HepG2 (cell line): ENCODE data around the gene ASAP2. TPM values are rescaled to one million over a fixed set of nuclear protein-coding genes. Genes with fewer than 3 reads are reported as not detected.

Experiments
- ATAC-seq: fragments of 200-7000 bp; cut with Tn5 transposase; 3 replicates; pipeline ENCODE4 v1.9.1; 2020; ENCODE audit warnings: mild to moderate bottlenecking, moderate library complexity
- BruUV-seq: library from RNA; stranded (reverse); fragments of 400-500 nt; replicated peaks from 2 replicates; lab custom pipeline; 2021; lab: Mats Ljungman, UMichigan
- CTCF ChIA-PET: fragments of 300-600 bp; formaldehyde crosslinking; extraction: SDS; loops from one replicate; lab custom pipeline; 2021; ENCODE audit warnings: low total read pairs, inconsistent platforms, low intra/inter-chr PET ratio; lab: Yijun Ruan, JAX
- POLR2A ChIA-PET: fragments of 350-600 bp; sonication (Branson Sonifier 250); formaldehyde crosslinking; loops from one replicate; lab custom pipeline; 2020; ENCODE audit warnings: antibody characterized with exemption, inconsistent platforms; lab: Yijun Ruan, JAX
- DNase-seq: peaks from one replicate; pipeline ENCODE4 v3.0.0-alpha.2; 2015; ENCODE audit warnings: low spot score
- FAIRE-seq: peaks from 3 replicates; lab custom pipeline; 2011; peaks lifted over from hg19 to GRCh38; lab: Jason Lieb, UNC
- H2AFZ ChIP-seq: one replicate; pipeline ENCODE4 v1.6.1; 2011; ENCODE audit warnings: low read length, inconsistent platforms
- H3K27ac ChIP-seq: fragments of 300-600 bp; 3 replicates; pipeline ENCODE4 v1.8.0; 2011; ENCODE audit warnings: mixed run types, mild to moderate bottlenecking, mixed read lengths, low read length, inconsistent platforms; ENCODE audit not compliant: insufficient read depth; ENCODE audit errors: extremely low read length
- H3K27me3 ChIP-seq, 2 experiments: fragments of 200-600 bp in 1 of 2; 2 replicates in 1 of 2; 3 replicates in 1 of 2; pipeline versions ENCODE4 v1.6.0 to v1.8.0; 2011; ENCODE audit warnings: low read length in 2 of 2, mild to moderate bottlenecking in 2 of 2, moderate library complexity in 2 of 2, inconsistent platforms in 1 of 2; ENCODE audit not compliant: insufficient read depth in 2 of 2, control insufficient read depth in 1 of 2
- H3K36me3 ChIP-seq, 2 experiments: fragments of 200-600 bp in 1 of 2; replicated peaks in 1 of 2; 2 replicates in 1 of 2; 3 replicates in 1 of 2; pipeline versions ENCODE4 v1.5.1 to v1.8.0; 2011; ENCODE audit warnings: low read length in 2 of 2, inconsistent platforms in 1 of 2; ENCODE audit not compliant: insufficient read depth in 2 of 2, control insufficient read depth in 1 of 2
- H3K4me1 ChIP-seq: 2 replicates; pipeline ENCODE4 v1.5.1; 2012; ENCODE audit warnings: low read length, inconsistent platforms; ENCODE audit not compliant: insufficient read depth
- H3K4me2 ChIP-seq: 2 replicates; pipeline ENCODE4 v1.6.0; 2011; ENCODE audit warnings: low read depth, low read length, inconsistent platforms
- H3K4me3 ChIP-seq, 3 experiments: fragments of 200-600 bp in 1 of 3; sonication (generic), shearing (Covaris generic) in 1 of 3; replicated peaks in 1 of 3; 2 replicates each; pipeline ENCODE4 v1.5.1; 2011 to 2016; ENCODE audit warnings: low read length in 3 of 3, inconsistent platforms in 2 of 3, low read depth in 2 of 3, mild to moderate bottlenecking in 2 of 3, control low read depth in 1 of 3, mixed read lengths in 1 of 3; ENCODE audit not compliant: insufficient read depth in 1 of 3
- H3K79me2 ChIP-seq: one replicate; pipeline ENCODE4 v1.6.1; 2011; ENCODE audit warnings: low read length, inconsistent platforms; ENCODE audit not compliant: insufficient read depth
- H3K9ac ChIP-seq: 2 replicates; pipeline ENCODE4 v1.6.0; 2011; ENCODE audit warnings: mild to moderate bottlenecking, low read depth, low read length, inconsistent platforms; ENCODE audit not compliant: insufficient read depth
- H3K9me3 ChIP-seq: 2 replicates; pipeline ENCODE4 v1.5.1; 2012; ENCODE audit warnings: mild to moderate bottlenecking, low read length
- H4K20me1 ChIP-seq: 2 replicates; pipeline ENCODE4 v1.6.0; 2011; ENCODE audit warnings: inconsistent platforms, mild to moderate bottlenecking, low read length, moderate library complexity; ENCODE audit not compliant: insufficient read depth
- ZBTB26 ChIP-seq: IDR thresholded peaks from 2 replicates; pipeline ENCODE4 v1.6.1; 2016; ENCODE audit warnings: missing compliant biosample characterization, missing genetic modification reagents, borderline replicate concordance
- ZMAT5 ChIP-seq: sonication (generic); formaldehyde crosslinking; IDR thresholded peaks from 2 replicates; pipeline ENCODE4 v1.5.0; 2020; ENCODE audit warnings: mild to moderate bottlenecking, low read depth, missing genetic modification reagents, borderline replicate concordance
- ZNF318 ChIP-seq: sonication (generic); formaldehyde crosslinking; IDR thresholded peaks from 2 replicates; pipeline ENCODE4 v1.4.0; 2020; ENCODE audit warnings: mild to moderate bottlenecking, missing genetic modification reagents
- ZNF570 ChIP-seq: sonication (generic); formaldehyde crosslinking; IDR thresholded peaks from 2 replicates; pipeline ENCODE4 v1.4.0; 2020; ENCODE audit warnings: mild to moderate bottlenecking, missing genetic modification reagents, borderline replicate concordance
- ZNF768 ChIP-seq: sonication (generic); formaldehyde crosslinking; IDR thresholded peaks from 2 replicates; pipeline ENCODE4 v1.4.0; 2020; ENCODE audit warnings: missing genetic modification reagents
- WGBS: methylation state at CpG from one replicate; pipeline ENCODE4 v1.1.6; 2017; ENCODE audit warnings: low lambda C conversion rate; 5-methylcytosine and 5-hydroxymethylcytosine counted together
- in situ Hi-C: cut with HindIII; loops from 2 replicates; pipeline ENCODE4 v1.10.0; 2017; ENCODE audit warnings: low pct_unique_long_range_greater_than_20kb; ENCODE audit not compliant: extremely low pct_ligation_motif_present
- intact Hi-C: fragments of 100-400 bp; cut with micrococcal nuclease; formaldehyde crosslinking; loops from one replicate; pipeline ENCODE4 v1.10.0; 2022; ENCODE audit not compliant: unreplicated experiment
- polyA plus RNA-seq, 8 experiments: library from polyadenylated mRNA; depleted of rRNA in 3 of 8; stranded (reverse) in 7 of 8; unstranded in 1 of 8; fragments of >200 nt; fragmentation: Illumina TruSeq in 4 of 8; extraction: Trizol in 4 of 8; gene quantifications; 2 replicates each; pipeline versions ENCODE4 v1.2.1 to v1.2.3, GENCODE V29; 2011 to 2016; ENCODE audit warnings: low read depth in 4 of 8, missing spikeins in 1 of 8, mixed read lengths in 1 of 8; ENCODE audit not compliant: insufficient read depth in 1 of 8
- total RNA-seq, 5 experiments: library from RNA; depleted of rRNA; stranded (reverse); fragments of >200 nt; fragmentation: Illumina TruSeq; extraction: Trizol; gene quantifications; 2 replicates each; pipeline ENCODE4 v1.2.3, GENCODE V29; 2016; ENCODE audit warnings: low read depth in 1 of 5

The ASAP2 gene
- total and polyA plus RNA-seq, 2 of the 13 experiments (the other 11 are each of a cell fraction or from before 2014, with no cell fraction given), result 7.3 to 22.3 TPM

- TF ChIP-seq ZNF318 (CRISPR knock-in tag) (no peak), ZNF768 (peak; percentile 60), ZMAT5 (no peak)
Observed at GRCh38 chr2:9179572-9180201, 26.9 kb upstream of the ASAP2 start (continued).

GRCh38 chr2:9184361-9184760 is 22.3 kb upstream of the ASAP2 start:
- H3K27ac ChIP-seq, result no peak overlapping the region
- H3K4me3 ChIP-seq, result no peak overlapping the region
- POLR2A ChIA-PET, result no interaction called here
- peaks cover 2 to 11% of the 10 kb centered on the region in 2 experiments; a peak in 3 of 5 replicates for H3K27me3 ChIP-seq
- TF ChIP-seq ZBTB26 (CRISPR knock-in tag) (0 out of 2 replicates have a peak, but pooled peaks have one; percentile 47), ZNF570 (CRISPR knock-in tag) (no peak)
- TF ChIP-seq, all 625 proteins: peak for 1
- intact Hi-C loops, result no loop called here
- Histone ChIP-seq H4K20me1 (no peaks in the 10 kb centered on the region), H3K9ac (no peak overlapping the region), H3K36me3 (no peaks in the 10 kb centered on the region), H3K4me1 (peaks cover 34% of the 10 kb centered on the region), H3K9me3 (no peaks in the 10 kb centered on the region), H3K4me2 (0 out of 2 replicates have a peak overlapping the region, but pooled peaks have one; percentile 19), H3K79me2 (no peaks in the 10 kb centered on the region), H2AFZ (no peak overlapping the region)
- no peak for ATAC-seq
- CTCF ChIA-PET, result no interaction called here
- DNase-seq, result no peak
- no TSS peak for BruUV-seq
- WGBS, result 55% methylated on average over 9 of the region's 9 CpGs
- in situ Hi-C loops, result no loop called here
- FAIRE-seq, result no peak
